Measurements from ENCODE around the gene DKC1. TPM values are rescaled to one million over a fixed set of nuclear protein-coding genes. Genes with fewer than 3 reads are reported as not detected.
A peak's percentile ranks its signal among the peaks of the same experiment; 100 is the strongest.

DKC1 gene
- total RNA-seq, 1 donor from 2014 or later = 26.1 TPM

DNA sequence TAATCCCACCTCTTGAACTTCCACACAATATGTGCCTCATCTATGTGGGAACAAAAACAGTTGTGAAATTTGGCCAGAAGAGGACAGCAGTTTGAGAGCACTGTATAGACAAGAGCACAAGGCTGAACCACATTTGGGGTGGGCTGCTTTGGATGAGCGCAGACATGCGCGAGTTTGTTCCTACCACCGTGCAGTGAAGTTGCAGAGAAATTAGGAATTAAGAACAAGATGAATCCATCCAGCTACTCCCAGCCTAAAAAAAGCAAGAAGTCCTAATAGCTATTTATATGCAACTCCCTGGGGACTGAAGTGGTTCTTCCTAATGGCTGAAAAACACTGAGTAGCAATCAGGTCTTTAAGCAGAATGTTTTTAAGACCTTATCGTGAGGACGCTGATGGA is 12.8 kb upstream of the DKC1 start:
- DNase-seq = no peak
- peak overlapping the region; percentile 86 for H3K27ac ChIP-seq
- no peaks in the 10 kb centered on the region for H3K36me3 ChIP-seq
- intact Hi-C loops (cut with DNase I) = no loop called here
- TF ChIP-seq, protein P1, sequence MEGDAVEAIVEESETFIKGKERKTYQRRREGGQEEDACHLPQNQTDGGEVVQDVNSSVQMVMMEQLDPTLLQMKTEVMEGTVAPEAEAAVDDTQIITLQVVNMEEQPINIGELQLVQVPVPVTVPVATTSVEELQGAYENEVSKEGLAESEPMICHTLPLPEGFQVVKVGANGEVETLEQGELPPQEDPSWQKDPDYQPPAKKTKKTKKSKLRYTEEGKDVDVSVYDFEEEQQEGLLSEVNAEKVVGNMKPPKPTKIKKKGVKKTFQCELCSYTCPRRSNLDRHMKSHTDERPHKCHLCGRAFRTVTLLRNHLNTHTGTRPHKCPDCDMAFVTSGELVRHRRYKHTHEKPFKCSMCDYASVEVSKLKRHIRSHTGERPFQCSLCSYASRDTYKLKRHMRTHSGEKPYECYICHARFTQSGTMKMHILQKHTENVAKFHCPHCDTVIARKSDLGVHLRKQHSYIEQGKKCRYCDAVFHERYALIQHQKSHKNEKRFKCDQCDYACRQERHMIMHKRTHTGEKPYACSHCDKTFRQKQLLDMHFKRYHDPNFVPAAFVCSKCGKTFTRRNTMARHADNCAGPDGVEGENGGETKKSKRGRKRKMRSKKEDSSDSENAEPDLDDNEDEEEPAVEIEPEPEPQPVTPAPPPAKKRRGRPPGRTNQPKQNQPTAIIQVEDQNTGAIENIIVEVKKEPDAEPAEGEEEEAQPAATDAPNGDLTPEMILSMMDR (IDR thresholded peaks at IDR 0.05) = no peak
- no peaks in the 10 kb centered on the region for H3K27me3 ChIP-seq (ENCODE audit: low read depth)
- ATAC-seq = peak in 1 of 2 donors; percentile 15
- H3K4me3 ChIP-seq = peak overlapping the region; percentile 61
- H3K4me1 ChIP-seq = peaks cover 15% of the 10 kb centered on the region
- H3K9me3 ChIP-seq = no peaks in the 10 kb centered on the region

DNA sequence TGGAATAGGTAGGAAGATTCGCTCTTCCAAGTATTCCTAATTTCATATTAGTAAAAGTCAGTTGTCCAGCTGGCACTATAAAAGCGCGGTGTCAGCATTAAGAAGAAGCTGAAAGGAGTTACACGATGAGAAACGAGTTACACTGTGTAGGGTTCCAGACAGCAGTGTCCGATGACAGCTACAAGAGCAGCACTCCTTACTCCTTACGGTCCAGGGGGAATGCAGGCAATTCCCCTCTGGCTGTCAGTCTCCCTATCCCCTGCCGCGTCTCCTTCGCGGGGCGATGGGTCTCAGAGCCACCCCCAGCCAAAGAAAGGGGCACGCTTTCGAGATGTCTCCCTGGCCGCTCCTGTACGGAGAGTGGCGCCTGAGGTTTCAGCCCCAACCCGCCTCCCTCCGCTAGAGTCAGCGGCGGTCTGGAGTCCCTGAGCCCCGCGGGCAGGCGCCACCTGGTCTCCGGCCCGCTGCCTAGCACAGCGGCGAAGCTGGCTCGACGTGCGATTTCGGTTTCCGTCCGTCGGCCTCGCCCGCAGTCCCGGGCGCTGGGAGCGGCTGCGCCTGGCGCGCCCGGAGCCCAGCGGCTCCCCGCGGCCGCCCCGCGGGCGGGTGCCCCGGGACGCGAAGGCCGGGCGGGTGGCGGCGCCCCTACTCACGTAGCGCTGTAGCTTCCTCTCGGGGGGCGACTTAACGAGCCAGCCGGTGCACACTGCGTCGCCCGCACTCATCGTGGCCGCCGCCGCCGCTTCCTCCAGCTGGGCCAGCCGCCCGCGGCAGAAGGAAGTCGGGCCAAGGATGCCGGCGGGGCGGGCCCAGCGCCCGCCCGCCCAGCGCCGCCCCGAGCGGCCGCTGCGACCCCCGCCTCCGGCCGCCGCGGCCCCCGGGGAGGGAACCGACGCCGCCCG is 12.1 kb upstream of the DKC1 start, which contains the start of gene GAB3:
GAB3 (minus strand) TSS at position 777 of the 902 bp plus-strand sequence; CDS start at position 725, 52 bp downstream.
- ATAC-seq (peak; percentile 71 to 78), DNase-seq (peak; percentile 64)
- no peaks in the 10 kb centered on the region for H3K9me3 ChIP-seq
- H3K4me1 ChIP-seq = peaks cover 15% of the 10 kb centered on the region
- intact Hi-C loops (cut with DNase I) = no loop called here
- H3K27me3 ChIP-seq (ENCODE audit: low read depth) = no peaks in the 10 kb centered on the region
- TF ChIP-seq, protein P1 (IDR thresholded peaks at IDR 0.05) = no peak
- peak within 1 kb of the TSS; percentile 61 for H3K4me3 ChIP-seq
- H3K36me3 ChIP-seq = no peaks in the 10 kb centered on the region
- H3K27ac ChIP-seq = peak within 1 kb of the TSS; percentile 86

DNA sequence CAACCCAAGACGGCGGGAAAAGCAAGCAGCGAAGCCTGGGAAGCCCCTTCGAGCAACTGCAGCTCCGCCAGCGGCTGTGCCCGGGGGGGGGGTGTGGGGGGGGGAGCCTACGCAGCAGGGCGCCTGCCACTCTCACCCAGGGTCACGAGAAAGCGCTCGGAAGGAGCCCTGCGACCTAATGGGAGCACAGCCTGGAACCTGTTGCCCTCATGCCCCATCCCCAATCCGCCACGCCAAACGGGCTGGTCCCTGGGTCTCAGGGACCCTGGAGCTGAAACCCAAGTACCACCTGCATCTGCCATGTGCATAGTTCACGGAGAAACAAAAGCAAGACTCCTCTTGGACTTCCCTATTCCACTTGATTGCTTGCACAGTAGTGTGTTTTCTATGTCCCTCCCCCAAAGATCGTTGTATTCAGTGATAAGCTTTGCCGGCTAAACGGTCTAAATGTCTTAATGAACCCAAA is 11.4 kb upstream of the DKC1 start:
- H3K27me3 ChIP-seq (ENCODE audit: low read depth) = no peaks in the 10 kb centered on the region
- peaks cover 15% of the 10 kb centered on the region for H3K4me1 ChIP-seq
- no peaks in the 10 kb centered on the region for H3K9me3 ChIP-seq
- peak overlapping the region; percentile 86 for H3K27ac ChIP-seq
- ATAC-seq = peak; percentile 34 to 49
- DNase-seq = peak; percentile 45
- H3K36me3 ChIP-seq = no peaks in the 10 kb centered on the region
- TF ChIP-seq, protein P1 (IDR thresholded peaks at IDR 0.05) = no peak
- peak overlapping the region; percentile 61 for H3K4me3 ChIP-seq
- intact Hi-C loops (cut with DNase I) = no loop called here

DNA sequence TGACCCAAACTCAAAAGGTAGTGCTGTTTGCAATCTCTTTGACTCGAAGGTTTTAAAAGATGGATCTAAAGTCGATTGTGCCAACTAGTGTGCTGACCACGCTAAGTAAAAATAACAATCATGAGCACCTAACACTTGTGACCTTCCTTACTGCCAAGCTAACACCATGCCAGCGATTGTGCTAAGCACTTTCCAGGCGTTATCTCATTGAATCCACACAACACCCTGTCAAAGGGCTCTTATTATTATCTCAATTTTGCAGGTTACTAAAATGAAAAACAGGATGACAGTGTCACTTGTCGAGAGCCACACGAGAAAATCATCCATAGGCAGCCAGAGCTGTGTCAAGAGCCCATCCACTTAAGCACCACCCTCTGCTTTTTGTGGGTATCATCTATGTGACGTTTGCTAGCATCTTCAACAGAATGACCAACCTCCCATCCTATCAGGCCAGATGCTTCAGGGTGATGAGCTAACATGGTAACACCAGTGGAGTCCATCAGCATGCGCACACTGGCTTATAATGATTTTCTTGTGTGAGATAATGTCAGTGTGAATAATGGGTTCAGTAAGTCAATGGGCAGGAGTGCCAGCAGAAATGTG is 10.9 kb upstream of the DKC1 start:
- Histone ChIP-seq H3K4me3 (peak overlapping the region; percentile 61), H3K36me3 (no peaks in the 10 kb centered on the region), H3K27ac (peak overlapping the region; percentile 86), H3K4me1 (peaks cover 15% of the 10 kb centered on the region), H3K9me3 (no peaks in the 10 kb centered on the region), H3K27me3 (ENCODE audit: low read depth) (no peaks in the 10 kb centered on the region)
- TF ChIP-seq, protein P1 (IDR thresholded peaks at IDR 0.05) = no peak
- DNase-seq (no peak), ATAC-seq (peak in 1 of 2 donors; percentile 37)
- intact Hi-C loops (cut with DNase I) = no loop called here

DNA sequence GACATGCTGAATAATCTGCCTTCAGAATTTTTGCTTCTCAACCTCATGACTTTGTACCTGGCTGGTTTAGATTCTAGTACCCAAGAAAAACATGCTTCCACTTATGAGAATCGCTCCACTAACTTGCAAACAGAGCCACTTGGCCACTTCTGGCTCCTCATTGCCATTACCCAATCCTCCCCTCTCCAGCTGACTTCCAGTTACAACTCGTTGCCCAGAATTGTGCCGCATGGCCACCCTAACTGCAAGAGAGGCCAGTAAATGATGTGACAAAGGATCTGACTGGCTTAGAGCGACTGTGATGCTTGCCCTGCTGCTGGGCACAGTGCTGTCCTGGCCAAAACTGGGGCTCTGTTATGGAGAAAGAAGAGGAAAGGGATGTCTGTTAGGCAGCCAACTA is 4.0 kb upstream of the DKC1 start:
- Histone ChIP-seq H3K36me3 (no peaks in the 10 kb centered on the region), H3K27me3 (ENCODE audit: low read depth) (no peaks in the 10 kb centered on the region), H3K9me3 (no peaks in the 10 kb centered on the region), H3K4me1 (no peaks in the 10 kb centered on the region), H3K4me3 (no peak overlapping the region), H3K27ac (no peak overlapping the region)
- TF ChIP-seq, protein P1 (IDR thresholded peaks at IDR 0.05) = no peak
- ATAC-seq (no peak), DNase-seq (no peak)
- intact Hi-C loops (cut with DNase I) = no loop called here

Measured in lower lobe of right lung (tissue), 2 donors.